Non-pigmented ciliary epithelial cell (primary cell): ENCODE measurements around the gene SAMD10.
A peak's percentile ranks its signal among the peaks of the same experiment; 100 is the strongest.
"Not testable (repeated sequence)": the region's sequence is repeated elsewhere in the genome, so short reads cannot be mapped to it uniquely, and the experiment has no call there.

Source experiments
- DNase-seq: peaks from one replicate; pipeline ENCODE4 v3.0.0-alpha.2; 2010; ENCODE audit warnings: low read depth

The SAMD10 gene

GRCh38 chr20:64001607-64002011 is 22.2 kb upstream of the SAMD10 start:
- DNase-seq = no peak

- no peak for DNase-seq
These were observed 21.5 kb upstream of the SAMD10 start for GRCh38 chr20:64000906-64001305.

GRCh38 chr20:63982937-63983336 is 3.5 kb upstream of the SAMD10 start:
- DNase-seq = no peak

GRCh38 chr20:63980806-63981728 is 1.6 kb upstream of the SAMD10 start, which contains the start of gene PRPF6:
Gene PRPF6 (plus strand): TSS chr20:63981132. CDS start chr20:63981246, 114 bp downstream.
- peak; percentile 67 for DNase-seq

- no peak for DNase-seq
These were observed 919 bp upstream of the SAMD10 start for GRCh38 chr20:63980317-63980805.

GRCh38 chr20:63979229-63979556 is 249 bp downstream of the SAMD10 start:
- DNase-seq = no peak

GRCh38 chr20:63978319-63979228 is 868 bp downstream of the SAMD10 start:
- no peak for DNase-seq

- DNase-seq = no peak
These were observed 1.6 kb downstream of the SAMD10 start for GRCh38 chr20:63977739-63978276.

GRCh38 chr20:63976980-63977738 is 2.3 kb downstream of the SAMD10 start:
- DNase-seq = no peak

GRCh38 chr20:63976511-63976910 is 2.9 kb downstream of the SAMD10 start:
- DNase-seq = not testable (repeated sequence)

- no peak for DNase-seq
These were observed 4.8 kb downstream of the SAMD10 start for GRCh38 chr20:63974402-63975200.

GRCh38 chr20:63973636-63974401 is 5.6 kb downstream of the SAMD10 start:
- DNase-seq = no peak

GRCh38 chr20:63973160-63973479 is 6.3 kb downstream of the SAMD10 start:
- no peak for DNase-seq

GRCh38 chr20:63972312-63973159 is 6.9 kb downstream of the SAMD10 start:
- no peak for DNase-seq

- DNase-seq = not testable (repeated sequence)
These were observed 7.5 kb downstream of the SAMD10 start for GRCh38 chr20:63971960-63972311.

GRCh38 chr20:63970714-63971431 is 8.6 kb downstream of the SAMD10 start:
- no peak for DNase-seq

GRCh38 chr20:63969838-63970713 is 9.4 kb downstream of the SAMD10 start, which contains the start of gene ZNF512B:
Gene ZNF512B (minus strand): TSS chr20:63969930. CDS start chr20:63967950, 1,980 bp downstream.
- DNase-seq = no peak
